ENCODE measurements around the gene COL21A1. TPM values are rescaled to one million over a fixed set of nuclear protein-coding genes. Genes with fewer than 3 reads are reported as not detected.
A peak's percentile ranks its signal among the peaks of the same experiment; 100 is the strongest.

Gene COL21A1
- total RNA-seq, 1 donor: 29.0 TPM

GRCh38 chr6:56093776-56094175 is 153.6 kb downstream of the COL21A1 start:
- DNase-seq (ENCODE audit: low read depth): peak; percentile 33
- H3K4me3 ChIP-seq (ENCODE audit: low read depth, low read length): no peak overlapping the region
- no peak for TF ChIP-seq CTCF (IDR thresholded peaks at IDR 0.05; ENCODE audit: insufficient read depth, low read length)

GRCh38 chr6:56091159-56091869 is 156.1 kb downstream of the COL21A1 start:
- H3K4me3 ChIP-seq (ENCODE audit: low read depth, low read length): no peak overlapping the region
- no peak for TF ChIP-seq CTCF (IDR thresholded peaks at IDR 0.05; ENCODE audit: insufficient read depth, low read length)
- peak; percentile 89 for DNase-seq (ENCODE audit: low read depth)

- no peak overlapping the region for H3K4me3 ChIP-seq (ENCODE audit: low read depth, low read length)
- TF ChIP-seq CTCF (IDR thresholded peaks at IDR 0.05; ENCODE audit: insufficient read depth, low read length): no peak
- DNase-seq (ENCODE audit: low read depth): no peak
These were observed 158.7 kb downstream of the COL21A1 start for GRCh38 chr6:56088641-56089040.

- DNase-seq (ENCODE audit: low read depth): peak; percentile 92
- no peak for TF ChIP-seq CTCF (IDR thresholded peaks at IDR 0.05; ENCODE audit: insufficient read depth, low read length)
- H3K4me3 ChIP-seq (ENCODE audit: low read depth, low read length): no peak overlapping the region
These were observed 160.0 kb downstream of the COL21A1 start for GRCh38 chr6:56087421-56087820.

GRCh38 chr6:56079751-56080540 is 167.4 kb downstream of the COL21A1 start:
- no peak overlapping the region for H3K4me3 ChIP-seq (ENCODE audit: low read depth, low read length)
- DNase-seq (ENCODE audit: low read depth): peak; percentile 74
- no peak for TF ChIP-seq CTCF (IDR thresholded peaks at IDR 0.05; ENCODE audit: insufficient read depth, low read length)

- no peak for DNase-seq (ENCODE audit: low read depth)
- no peak overlapping the region for H3K4me3 ChIP-seq (ENCODE audit: low read depth, low read length)
- no peak for TF ChIP-seq CTCF (IDR thresholded peaks at IDR 0.05; ENCODE audit: insufficient read depth, low read length)
These were observed 171.3 kb downstream of the COL21A1 start for GRCh38 chr6:56076033-56076432.
